Esophagus squamous epithelium (tissue), 4 donors: ENCODE results near the gene TCF4.

Source experiments
- CTCF ChIP-seq, 6 experiments: fragments of 450-650 bp in 4 of 6; fragments of 200-600 bp in 2 of 6; sonication (generic) in 2 of 6; IDR thresholded peaks; one replicate each; pipeline ENCODE4 v1.5.1; 2016 to 2019; ENCODE audit warnings: antibody characterized with exemption in 6 of 6, mild to moderate bottlenecking in 4 of 6, moderate library complexity in 4 of 6
- POLR2A ChIP-seq, 4 donors: fragments of 450-650 bp; IDR thresholded peaks; one replicate each; pipeline ENCODE4 v1.6.1; 2017; ENCODE audit warnings: antibody characterized with exemption in 4 of 4, mild to moderate bottlenecking in 4 of 4, moderate library complexity in 3 of 4

GRCh38 chr18:55530166-55530565, 57.8 kb downstream of the TCF4 start:
- no peak for TF ChIP-seq CTCF (IDR thresholded peaks at IDR 0.05)
- no peak for TF ChIP-seq POLR2A (IDR thresholded peaks at IDR 0.05)
